Lower leg skin (tissue), 3 donors: Measurements from ENCODE around the gene MORN4.

ENCODE experiments used
- CTCF ChIP-seq, 3 donors: fragments of 450-650 bp; IDR thresholded peaks; one replicate each; pipeline ENCODE4 v1.5.1; 2016; ENCODE audit warnings: antibody characterized with exemption in 3 of 3, mild to moderate bottlenecking in 3 of 3, moderate library complexity in 2 of 3
- POLR2A ChIP-seq, 2 donors: fragments of 450-650 bp; IDR thresholded peaks; one replicate each; pipeline ENCODE4 v1.6.1; 2016 to 2017; ENCODE audit warnings: antibody characterized with exemption in 2 of 2, mild to moderate bottlenecking in 1 of 2, moderate library complexity in 1 of 2

GRCh38 chr10:97679594-97679993 lies 46.3 kb upstream of the MORN4 start:
- no peak for TF ChIP-seq CTCF (IDR thresholded peaks at IDR 0.05)
- no peak for TF ChIP-seq POLR2A (IDR thresholded peaks at IDR 0.05)
